Measurements from ENCODE around the gene PLK3. TPM values are rescaled to one million over a fixed set of nuclear protein-coding genes. Genes with fewer than 3 reads are reported as not detected.
A peak's percentile ranks its signal among the peaks of the same experiment; 100 is the strongest.

Gene PLK3
- total and polyA plus RNA-seq, 2 experiments from 2014 or later = 8.7 to 15.1 TPM

- Histone ChIP-seq H3K27me3 (ENCODE audit: insufficient read depth) (0 out of 2 replicates have a peak, but pooled peaks cover 10% of the 10 kb centered on the region), H3K4me2 (peak overlapping the region; percentile 89), H3K4me3 (peak overlapping the region; percentile 66), H3K4me1 (ENCODE audit: insufficient read depth) (peaks cover 22% of the 10 kb centered on the region), H4K20me1 (replicated peaks; ENCODE audit: insufficient read depth) (no peaks in the 10 kb centered on the region), H3K9me2 (ENCODE audit: insufficient read depth) (no peaks in the 10 kb centered on the region), H3K79me2 (replicated peaks; ENCODE audit: insufficient read depth) (no peaks in the 10 kb centered on the region), H3K27ac (ENCODE audit: low read depth) (no peak overlapping the region), H3K36me3 (ENCODE audit: insufficient read depth) (no peaks in the 10 kb centered on the region), H2AFZ (peak overlapping the region; percentile 88; the same call in 1 of the 2 replicates), H3F3A (replicated peaks; ENCODE audit: low read depth) (peaks cover 46% of the 10 kb centered on the region)
- H3K27me3 Mint-ChIP-seq (ENCODE audit: insufficient read depth, low read depth, poor library complexity) = peaks cover 29% of the 10 kb centered on the region
- peak overlapping the region; percentile 74 for H3K4me3 Mint-ChIP-seq
- no peak for ATAC-seq
- peaks cover 32% of the 10 kb centered on the region for H3K4me1 Mint-ChIP-seq
- peaks cover 20% of the 10 kb centered on the region for H3K36me3 Mint-ChIP-seq (ENCODE audit: low read depth)
- TF ChIP-seq EZH2phosphoT487 (IDR thresholded peaks at IDR 0.05; ENCODE audit: unreplicated experiment) (no peak), POLR2AphosphoS5 (IDR thresholded peaks at IDR 0.05; ENCODE audit: low read depth) (no peak), CREB1 (CRISPR knock-in tag; IDR thresholded peaks at IDR 0.05; ENCODE audit: low read depth) (no peak), NANOG (IDR thresholded peaks at IDR 0.05; ENCODE audit: borderline replicate concordance) (no peak), ZNF331 (CRISPR knock-in tag; IDR thresholded peaks at IDR 0.05; ENCODE audit: low read depth) (no peak)
- TF ChIP-seq, protein P1, sequence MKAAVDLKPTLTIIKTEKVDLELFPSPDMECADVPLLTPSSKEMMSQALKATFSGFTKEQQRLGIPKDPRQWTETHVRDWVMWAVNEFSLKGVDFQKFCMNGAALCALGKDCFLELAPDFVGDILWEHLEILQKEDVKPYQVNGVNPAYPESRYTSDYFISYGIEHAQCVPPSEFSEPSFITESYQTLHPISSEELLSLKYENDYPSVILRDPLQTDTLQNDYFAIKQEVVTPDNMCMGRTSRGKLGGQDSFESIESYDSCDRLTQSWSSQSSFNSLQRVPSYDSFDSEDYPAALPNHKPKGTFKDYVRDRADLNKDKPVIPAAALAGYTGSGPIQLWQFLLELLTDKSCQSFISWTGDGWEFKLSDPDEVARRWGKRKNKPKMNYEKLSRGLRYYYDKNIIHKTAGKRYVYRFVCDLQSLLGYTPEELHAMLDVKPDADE (IDR thresholded peaks at IDR 0.05) = no peak
- TF ChIP-seq, protein P2, sequence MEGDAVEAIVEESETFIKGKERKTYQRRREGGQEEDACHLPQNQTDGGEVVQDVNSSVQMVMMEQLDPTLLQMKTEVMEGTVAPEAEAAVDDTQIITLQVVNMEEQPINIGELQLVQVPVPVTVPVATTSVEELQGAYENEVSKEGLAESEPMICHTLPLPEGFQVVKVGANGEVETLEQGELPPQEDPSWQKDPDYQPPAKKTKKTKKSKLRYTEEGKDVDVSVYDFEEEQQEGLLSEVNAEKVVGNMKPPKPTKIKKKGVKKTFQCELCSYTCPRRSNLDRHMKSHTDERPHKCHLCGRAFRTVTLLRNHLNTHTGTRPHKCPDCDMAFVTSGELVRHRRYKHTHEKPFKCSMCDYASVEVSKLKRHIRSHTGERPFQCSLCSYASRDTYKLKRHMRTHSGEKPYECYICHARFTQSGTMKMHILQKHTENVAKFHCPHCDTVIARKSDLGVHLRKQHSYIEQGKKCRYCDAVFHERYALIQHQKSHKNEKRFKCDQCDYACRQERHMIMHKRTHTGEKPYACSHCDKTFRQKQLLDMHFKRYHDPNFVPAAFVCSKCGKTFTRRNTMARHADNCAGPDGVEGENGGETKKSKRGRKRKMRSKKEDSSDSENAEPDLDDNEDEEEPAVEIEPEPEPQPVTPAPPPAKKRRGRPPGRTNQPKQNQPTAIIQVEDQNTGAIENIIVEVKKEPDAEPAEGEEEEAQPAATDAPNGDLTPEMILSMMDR (conservative IDR thresholded peaks at IDR 0.05; ENCODE audit: low read depth in 2 of 2) = 0 out of 4 replicates have a peak, but pooled peaks of 1 of the 2 experiments have one; percentile 2
- no peak overlapping the region for H3K27ac Mint-ChIP-seq
- DNase-seq (ENCODE audit: low spot score) = no peak
- H3K9me3 Mint-ChIP-seq = no peaks in the 10 kb centered on the region; the same call in 2 of the 3 replicates
Measured at GRCh38 chr1:44785029-44785380, 15.2 kb upstream of the PLK3 start.

DNA sequence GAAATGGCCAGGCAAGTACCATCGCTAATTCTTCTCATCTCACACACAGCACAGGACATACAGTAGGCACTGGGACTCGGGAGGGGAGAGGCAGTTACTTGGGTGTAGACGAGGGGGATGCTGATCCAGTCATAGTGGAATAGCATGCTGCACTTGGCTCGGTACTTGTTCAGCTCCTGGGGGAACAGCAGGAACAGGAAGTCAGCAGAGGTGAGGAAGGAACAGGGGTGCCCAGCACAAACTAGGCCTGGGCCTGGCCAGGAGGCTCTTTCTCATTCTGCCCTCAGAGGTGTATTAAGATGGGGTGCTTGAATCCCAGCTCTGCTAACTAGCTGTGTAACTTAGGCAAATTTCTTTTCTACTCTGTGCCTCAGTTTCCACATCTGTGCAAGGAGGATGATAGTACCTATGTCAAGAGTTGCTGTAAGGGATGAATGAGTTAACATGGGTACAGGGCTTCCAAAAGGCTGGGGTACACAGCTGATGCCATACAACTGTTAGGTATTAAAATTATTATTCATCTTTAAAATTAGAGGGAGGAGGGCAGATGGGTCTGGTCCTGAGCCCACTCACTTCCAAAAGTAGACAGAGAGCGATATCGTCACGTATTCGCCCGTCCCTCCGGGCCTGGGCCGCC, 14.6 kb upstream of the PLK3 start:
- Histone ChIP-seq H4K20me1 (replicated peaks; ENCODE audit: insufficient read depth) (no peaks in the 10 kb centered on the region), H3K36me3 (ENCODE audit: insufficient read depth) (no peaks in the 10 kb centered on the region), H2AFZ (no peak overlapping the region), H3K4me2 (peak overlapping the region; percentile 92), H3K27ac (ENCODE audit: low read depth) (no peak overlapping the region), H3F3A (replicated peaks; ENCODE audit: low read depth) (peaks cover 39% of the 10 kb centered on the region), H3K79me2 (replicated peaks; ENCODE audit: insufficient read depth) (no peaks in the 10 kb centered on the region), H3K4me3 (peak overlapping the region; percentile 73), H3K4me1 (ENCODE audit: insufficient read depth) (peaks cover 22% of the 10 kb centered on the region), H3K27me3 (ENCODE audit: insufficient read depth) (0 out of 2 replicates have a peak, but pooled peaks cover 10% of the 10 kb centered on the region), H3K9me2 (ENCODE audit: insufficient read depth) (no peaks in the 10 kb centered on the region)
- Mint-ChIP-seq H3K36me3 (ENCODE audit: low read depth) (peaks cover 14% of the 10 kb centered on the region), H3K9me3 (no peaks in the 10 kb centered on the region; the same call in 2 of the 3 replicates), H3K4me1 (peaks cover 33% of the 10 kb centered on the region), H3K4me3 (peak overlapping the region; percentile 74), H3K27ac (no peak overlapping the region), H3K27me3 (ENCODE audit: insufficient read depth, low read depth, poor library complexity) (peaks cover 28% of the 10 kb centered on the region)
- DNase-seq (ENCODE audit: low spot score) = no peak
- no peak for ATAC-seq
- TF ChIP-seq ZNF114 (CRISPR knock-in tag; IDR thresholded peaks at IDR 0.05) = no peak
- TF ChIP-seq REST (IDR thresholded peaks at IDR 0.05; ENCODE audit: unreplicated experiment) = no peak
- TF ChIP-seq, protein P1 (IDR thresholded peaks at IDR 0.05) = no peak

Data from GM23338 (cell line).